GM20431 (cell line): ENCODE data around the gene MSI2.

ENCODE experiments used
- in situ Hi-C: fragments of 300-500 bp; cut with MseI, MboI; formaldehyde crosslinking; loops from one replicate; pipeline ENCODE4 v1.15.0; 2020; ENCODE audit warnings: low sequenced_read_pairs; ENCODE audit not compliant: unreplicated experiment

MSI2 gene

DNA sequence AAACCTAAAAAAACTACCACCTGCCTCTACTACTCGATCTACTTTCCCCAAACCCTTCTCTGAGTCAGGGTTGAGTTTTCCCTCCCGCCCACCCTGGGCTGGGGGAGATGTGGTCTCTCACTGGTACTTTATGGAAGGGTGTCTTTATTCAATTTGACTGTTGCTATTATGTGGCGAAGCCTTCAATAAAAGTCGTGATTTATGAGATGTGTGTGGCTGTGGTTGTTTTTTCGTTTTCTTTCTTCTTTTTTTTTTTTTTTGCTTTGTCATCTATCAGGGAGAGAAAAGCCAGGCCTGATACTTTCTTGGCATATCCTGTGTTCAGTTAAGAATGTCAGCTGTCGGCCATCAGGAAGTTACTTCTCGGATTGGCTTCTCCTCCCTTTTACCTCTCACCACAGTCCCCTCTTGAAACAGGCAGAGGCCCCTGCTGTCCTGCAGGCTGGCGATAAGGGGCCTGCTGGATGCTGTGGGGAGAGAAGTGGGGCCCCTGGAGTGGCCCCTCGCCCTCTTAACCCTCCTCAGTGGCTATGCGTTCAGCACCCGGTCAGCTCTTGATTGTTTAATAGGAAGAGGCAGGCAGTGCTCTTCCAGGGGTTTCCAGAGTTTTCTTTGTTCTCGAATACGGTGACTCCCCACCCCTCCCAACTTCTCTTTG, 123.0 kb downstream of the MSI2 start:
- in situ Hi-C loops, result no loop called here

DNA sequence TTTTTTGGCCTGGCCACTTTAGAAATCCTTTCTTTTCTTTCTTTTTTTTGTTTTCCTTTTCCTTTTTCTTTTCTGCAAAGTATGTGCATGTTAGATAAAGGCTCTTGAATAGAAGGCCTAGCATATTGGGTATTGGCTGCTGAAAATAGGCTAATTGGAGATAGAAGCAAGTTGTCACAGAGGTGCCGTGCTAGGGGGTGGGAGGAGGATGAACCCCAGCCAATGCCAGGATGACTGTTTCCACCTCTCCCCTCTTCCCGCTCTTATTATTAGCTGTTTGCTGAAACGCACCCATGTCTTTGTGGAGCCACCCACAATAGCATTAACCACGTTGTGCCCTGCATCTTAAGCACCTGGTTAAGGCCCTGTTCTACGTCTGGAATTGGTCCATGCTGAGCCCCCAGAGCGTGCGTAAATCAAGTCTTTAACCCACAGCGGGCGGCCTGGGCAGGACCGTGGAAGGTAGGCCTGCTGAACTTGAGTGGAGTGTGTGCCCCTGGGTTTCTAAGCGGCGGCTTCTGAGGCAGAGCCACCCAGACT, 123.6 kb downstream of the MSI2 start:
- in situ Hi-C loops, result no loop called here

DNA sequence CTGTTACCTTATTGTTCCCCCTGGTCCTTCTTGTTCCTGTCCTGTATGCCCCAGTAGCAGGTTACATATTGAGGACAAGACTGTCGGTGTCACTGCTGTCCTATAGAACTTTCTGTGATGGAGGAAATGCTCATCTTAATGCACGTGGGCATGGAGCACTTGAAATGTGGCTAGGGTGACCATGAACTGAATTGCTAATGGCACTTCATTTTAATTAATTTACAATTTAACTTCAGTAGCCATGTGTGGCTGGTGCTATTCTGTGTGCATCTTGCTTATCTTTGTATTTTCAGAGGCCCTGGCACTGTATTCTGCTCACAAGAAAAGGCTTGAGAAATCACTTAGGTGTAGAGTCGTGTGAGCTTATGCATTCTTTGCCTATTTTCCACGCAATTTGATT, 125.2 kb downstream of the MSI2 start:
- in situ Hi-C loops, result no loop called here

DNA sequence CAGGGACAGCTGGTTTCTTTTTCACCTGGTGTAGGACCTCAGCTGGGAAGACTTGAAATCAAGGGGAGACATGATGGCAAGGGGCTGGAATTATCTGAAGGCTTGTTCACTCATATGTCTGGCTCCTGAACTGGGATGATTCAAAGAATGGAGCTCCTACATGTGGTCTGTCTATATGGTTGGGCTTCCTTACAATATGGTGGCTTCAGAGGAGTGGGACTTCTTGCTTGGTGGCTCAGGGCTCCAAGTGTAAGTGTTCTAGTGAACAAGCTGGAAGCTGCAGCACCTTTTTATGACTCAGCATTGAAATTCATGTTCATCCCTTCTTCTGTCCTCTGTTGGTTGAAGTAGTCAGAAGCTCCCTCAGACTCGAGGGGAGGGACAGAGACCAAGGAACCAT, 127.9 kb downstream of the MSI2 start:
- in situ Hi-C loops, result no loop called here

DNA sequence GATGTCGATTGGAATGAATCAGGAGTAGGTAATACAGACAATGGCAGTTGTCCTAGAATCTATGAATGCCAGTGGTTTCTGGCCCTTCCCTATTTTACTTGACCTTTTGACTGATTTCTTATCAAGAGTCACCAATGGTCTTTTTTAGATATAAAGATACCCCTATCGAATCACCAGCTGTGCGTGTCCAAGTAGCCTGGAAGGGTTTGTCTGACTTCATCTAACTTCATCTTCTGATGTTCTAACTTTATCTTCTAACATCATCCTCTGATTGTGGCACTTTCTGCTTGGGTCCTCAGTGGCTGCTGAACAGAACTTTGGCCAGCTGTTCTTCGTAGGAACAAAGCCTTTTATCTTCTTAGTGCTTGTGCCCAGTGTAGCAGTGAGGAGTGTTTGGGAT, 129.7 kb downstream of the MSI2 start:
- in situ Hi-C loops, result no loop called here

DNA sequence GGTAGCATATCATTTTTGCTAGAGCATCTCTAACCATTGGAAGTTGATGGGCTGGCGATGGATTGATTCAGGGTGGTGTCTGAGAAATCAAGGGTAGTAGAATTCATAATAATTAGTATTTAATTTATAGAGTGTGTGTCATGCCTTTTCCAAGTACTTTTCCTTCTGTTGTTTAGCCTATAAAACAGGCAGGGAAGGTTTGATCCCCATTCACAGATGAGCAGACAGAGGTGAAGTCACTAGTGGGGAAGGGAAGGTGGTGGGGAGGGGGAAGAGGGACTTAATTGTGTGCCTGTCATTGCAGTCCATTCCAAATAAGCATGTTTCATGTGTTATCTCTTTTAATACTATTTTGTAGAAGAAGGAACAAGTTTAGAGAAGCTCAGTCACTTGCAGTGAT, 131.3 kb downstream of the MSI2 start:
- in situ Hi-C loops, result no loop called here

DNA sequence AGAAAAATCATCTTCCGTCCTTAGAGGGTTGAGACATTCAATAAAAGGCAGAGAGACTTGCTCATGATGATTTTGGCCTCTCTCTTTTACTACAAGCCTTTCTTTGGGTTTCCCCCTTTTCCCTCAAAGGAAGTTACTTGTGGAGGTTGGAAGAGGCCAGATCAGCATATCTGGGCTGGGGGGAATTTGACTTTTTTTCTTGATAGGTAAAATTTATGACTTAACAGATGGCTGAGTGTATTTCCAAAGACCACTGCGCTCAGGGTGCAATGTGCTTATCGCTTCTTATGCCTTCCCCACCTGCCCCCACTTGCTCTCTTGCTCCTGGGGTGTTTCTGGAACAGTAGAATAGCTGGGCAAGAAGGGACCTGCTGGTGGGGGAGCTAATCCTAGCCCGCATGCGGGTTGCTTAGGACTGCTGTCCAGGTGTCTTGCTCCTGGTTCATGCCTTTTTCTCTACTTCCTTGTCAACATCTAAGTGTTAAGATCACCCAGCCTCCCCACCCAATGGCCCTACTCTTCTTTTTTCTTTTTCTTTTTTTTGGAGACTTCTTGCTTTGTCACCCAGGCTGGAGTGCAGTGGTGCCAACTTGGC, 131.9 kb downstream of the MSI2 start:
- in situ Hi-C loops, result no loop called here

DNA sequence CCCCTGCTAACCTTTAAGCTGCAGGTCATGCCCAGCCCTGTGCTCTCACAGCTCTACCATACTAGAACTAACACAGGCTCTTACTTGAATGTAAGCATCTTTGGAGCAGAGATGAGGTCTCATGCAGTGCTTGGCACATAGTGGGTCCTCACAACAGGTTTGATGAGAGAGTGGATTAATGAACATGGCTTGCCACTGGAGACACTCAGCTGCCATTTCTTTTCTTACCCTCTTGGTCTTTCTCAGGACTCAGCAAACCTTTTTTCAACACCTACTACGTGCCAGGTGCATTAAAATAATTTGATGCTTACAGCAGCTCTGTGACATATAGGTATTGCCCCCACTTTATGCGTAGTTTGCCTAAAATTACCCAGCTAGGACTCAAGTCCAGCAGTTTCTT, 133.2 kb downstream of the MSI2 start:
- in situ Hi-C loops, result no loop called here

DNA sequence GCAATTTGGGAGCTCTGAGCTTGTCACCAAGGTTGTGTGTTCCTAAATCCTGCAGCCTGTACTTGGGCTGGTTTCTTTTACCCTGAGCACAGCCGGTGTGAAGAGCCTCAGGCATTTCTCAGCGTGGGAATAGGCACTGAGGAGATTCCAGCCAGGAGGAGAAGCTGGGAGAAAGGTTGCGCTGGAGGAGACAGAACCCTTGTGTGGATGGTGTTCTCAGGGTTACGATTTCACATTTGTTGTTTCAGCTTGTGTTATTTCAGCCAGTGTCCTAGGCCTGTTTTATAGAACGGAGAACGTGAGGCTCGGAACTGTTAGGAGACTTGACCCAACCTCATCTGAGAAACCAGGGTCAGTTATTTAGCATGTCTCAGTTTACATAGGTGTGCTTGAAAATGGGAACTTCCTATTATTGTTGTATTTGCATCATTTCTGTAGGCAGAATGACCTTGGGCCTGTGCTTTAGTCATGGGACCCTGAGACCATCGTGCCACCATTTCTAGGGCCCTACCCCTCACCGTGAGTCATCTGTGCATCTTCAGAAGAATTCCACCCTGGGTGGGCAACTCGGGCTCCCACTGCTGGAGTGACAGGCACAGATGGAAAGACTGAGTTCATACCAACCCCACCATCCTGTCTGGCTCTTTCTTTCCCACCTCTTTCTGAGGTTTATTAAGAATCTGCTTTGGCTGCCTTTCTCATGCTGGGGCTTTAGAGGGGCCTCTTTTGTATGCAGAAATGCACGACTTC, 134.9 kb downstream of the MSI2 start:
- in situ Hi-C loops, result no loop called here

DNA sequence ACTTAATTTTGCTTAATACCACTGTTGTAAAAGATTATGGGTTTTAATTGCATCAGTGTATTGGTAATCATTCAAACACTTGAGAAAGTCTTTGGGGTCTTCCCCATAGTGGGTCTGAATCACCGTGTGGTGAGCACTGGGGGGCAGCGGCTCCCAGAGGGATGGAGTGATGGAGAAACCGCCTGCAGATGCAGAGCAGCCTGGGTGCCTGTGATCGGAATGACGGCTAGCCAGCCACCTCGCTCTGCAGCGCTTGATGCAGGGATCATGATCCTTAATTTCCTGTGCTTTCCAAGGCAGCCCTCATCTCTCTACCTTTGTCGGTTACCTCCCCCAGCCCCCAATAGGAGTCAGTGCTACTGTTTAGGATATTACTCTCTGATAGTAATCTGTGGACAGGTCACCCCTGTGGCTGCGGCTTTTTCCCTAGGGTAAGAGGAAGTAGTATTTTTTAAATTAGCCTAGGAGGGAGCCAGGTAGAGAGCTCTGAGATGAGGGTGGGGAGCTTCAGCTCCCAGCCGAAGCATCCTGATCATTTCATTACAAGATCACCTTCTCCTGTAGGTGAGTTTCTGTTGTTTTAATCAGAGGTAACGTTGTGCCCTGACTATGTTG, 135.6 kb downstream of the MSI2 start:
- in situ Hi-C loops, result no loop called here

DNA sequence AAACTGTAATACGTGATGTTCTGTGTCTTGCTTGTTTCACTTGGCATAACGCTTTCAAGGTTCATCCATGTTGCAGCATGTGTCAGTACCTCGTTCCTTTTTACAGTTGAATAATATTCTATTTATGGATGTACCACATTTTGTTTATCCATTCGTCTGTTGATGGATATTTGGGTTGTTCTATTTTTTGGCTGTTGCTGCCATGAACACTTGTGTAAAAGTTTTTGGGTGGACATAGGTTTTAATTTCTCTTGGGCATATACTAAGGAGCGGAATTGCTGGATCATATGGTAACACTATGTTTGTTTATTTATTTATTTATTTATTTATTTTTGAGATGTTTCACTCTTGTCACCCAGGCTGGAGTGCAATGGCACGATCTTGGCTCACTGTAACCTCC, 137.0 kb downstream of the MSI2 start:
- in situ Hi-C loops, result no loop called here

DNA sequence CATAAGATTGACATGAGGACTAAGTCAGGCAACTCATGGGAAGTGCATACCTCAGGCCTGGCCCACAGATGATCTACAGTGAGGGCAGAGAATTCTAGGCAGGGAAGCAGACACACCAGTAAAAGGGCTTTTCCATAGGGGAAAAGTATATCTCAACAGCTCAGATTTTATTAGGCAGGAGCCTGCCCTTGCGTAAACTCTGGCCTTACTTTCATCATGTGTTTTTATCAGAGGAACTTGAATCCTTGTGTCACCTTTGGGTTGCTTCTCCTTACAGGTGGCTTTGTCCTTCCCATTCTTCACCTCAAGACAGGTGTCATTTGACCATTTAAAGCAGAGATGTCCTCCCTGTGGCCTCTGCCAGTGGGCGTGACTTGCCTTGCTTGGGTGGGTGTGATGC, 138.1 kb downstream of the MSI2 start:
- in situ Hi-C loops, result no loop called here

DNA sequence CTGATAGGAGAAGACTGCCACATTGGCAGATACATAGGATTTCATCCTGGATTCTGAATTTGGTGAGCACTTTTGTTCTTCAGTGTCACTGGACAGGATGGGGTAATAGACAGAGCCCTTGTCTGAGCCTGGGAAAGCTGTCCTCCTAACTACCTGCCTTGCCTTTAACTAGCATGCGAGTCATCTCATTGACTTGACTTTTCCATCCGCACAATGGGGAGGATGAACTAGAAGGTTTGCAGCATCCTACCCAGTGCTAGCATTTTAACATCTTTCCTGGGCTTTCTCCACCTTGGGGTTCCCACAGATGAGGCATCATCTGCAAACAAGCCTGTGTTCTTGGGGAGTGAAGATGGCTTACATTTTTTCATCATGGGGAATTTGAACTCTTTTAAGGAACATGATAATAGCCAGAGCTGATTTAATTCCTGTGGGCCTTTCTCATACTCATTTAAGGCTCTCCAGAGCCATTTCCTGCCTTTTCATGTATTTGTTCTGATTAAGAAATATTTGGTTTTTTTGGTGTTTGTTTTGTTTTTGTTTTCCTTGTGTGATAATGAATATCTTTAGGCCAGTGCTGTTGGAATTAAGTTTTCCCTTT, 139.5 kb downstream of the MSI2 start:
- in situ Hi-C loops, result no loop called here

DNA sequence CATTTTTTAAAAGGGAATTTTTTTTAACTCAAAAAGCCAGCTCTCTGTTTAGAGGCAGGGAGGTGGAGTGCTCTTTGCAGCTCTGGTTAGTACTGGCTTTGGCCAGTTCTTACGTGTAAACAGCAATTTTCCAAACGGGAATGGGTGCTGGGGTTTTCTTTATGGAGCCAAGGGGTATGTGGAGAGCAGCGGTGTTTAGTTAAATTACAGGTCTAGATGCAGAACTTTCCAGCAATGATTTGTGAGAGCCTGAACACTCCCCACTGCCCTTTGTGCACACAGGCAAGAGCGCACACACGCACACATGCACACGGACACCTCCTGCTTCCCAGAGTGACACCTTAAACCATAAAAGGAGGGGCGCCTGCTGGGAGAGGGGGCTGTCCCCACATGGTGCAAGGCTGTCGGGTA, 140.2 kb downstream of the MSI2 start:
- in situ Hi-C loops, result no loop called here

DNA sequence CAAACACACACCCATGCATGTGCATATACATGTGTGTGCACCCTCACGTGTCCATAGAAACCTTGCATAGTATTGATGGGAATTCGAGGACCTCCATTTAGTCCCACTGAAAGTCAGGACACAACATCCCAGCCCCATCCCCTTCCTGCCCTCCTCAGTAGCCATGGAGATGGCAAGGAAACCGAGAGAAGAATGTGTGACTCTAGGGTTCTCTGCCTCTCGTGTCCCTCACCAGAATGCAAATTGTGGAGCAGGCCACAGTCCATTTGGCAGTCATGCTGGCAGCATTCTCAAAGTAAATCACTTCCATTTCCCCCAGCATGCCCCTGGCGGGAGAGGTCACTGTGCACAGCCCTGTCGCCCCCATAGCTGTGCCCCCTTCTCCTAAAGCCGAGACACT, 141.1 kb downstream of the MSI2 start:
- in situ Hi-C loops, result no loop called here

DNA sequence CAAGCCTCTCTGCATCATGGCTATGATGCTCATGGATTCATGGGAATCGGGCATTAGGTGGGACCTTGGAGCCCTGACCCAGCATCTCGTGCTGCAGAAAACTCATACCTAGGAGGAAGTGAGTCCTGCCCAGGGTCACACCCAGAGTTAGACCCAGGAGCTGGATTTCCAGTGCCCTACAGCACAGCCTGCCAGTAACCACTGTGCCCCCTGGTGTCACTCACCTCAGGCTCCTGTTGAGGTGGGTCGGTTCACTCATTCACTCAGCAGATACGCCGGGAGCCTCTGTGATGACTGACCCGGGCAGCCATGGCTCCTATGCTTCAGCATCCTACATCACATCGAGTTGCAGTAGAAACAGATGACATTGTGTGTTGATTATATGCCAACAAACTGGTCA, 143.4 kb downstream of the MSI2 start:
- in situ Hi-C loops, result no loop called here

DNA sequence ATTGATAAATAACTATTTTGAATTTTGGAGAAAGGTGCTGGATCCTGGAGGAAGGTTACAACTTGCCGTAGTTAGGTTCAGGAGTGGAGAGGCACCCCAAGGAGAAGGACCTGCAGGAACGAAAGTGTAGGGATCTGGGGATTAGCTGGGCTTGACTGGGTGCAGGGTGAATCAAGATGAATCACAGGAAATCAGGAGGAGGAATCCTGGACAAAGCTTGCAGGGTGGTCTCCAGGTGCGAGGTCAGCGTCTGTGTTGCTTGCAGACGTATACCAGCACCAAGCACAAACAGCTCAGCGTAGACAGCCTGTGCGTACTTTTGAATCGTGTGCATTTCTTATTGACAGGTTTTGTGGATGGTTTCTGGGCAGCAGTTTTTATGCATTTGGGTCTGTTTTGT, 144.3 kb downstream of the MSI2 start:
- in situ Hi-C loops, result no loop called here

DNA sequence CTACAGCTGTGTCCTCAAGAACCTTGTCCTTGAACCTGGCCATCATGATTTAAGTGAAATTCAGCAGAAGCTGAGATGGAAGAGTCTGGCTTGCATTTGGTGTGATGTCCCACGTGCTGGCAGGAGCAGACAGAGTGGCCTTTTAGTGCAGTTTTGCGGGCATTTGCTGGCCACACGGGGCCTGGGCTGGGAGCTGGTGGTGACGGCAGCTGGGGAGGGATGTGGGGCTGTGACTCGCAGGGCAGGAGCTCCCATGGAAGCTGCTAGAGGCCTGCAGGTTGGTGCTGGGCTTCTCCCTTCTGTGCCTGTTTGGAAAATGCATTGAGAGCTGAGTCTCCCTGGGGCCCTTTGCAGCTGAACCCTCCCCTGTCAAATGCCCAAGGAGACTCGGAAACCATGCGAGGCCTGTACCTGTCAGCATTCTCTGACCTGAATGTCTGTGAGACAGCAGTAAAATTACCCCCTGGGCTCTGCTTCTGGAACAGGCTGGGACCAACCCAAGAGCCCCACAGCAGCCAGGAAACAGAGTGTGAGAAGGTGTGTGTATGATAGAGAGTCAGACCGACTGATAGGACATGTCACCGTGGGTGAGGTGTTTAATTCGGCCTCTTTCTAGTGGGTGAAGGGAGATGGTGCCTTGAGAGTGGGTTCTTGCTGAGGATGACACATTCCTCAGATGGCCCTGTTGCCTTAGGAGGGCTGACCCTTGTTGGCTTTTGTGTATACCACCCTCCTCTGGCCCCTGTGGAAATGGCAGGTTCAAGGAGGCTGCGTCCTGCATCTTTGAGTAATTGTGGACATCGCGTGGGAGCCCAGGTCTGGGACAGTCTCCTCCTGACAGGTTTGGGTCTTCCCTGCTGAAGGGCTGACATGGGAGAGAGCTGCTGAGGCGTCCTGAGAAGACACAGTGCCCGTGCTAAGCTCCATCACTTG, 145.5 kb downstream of the MSI2 start:
- in situ Hi-C loops, result no loop called here

DNA sequence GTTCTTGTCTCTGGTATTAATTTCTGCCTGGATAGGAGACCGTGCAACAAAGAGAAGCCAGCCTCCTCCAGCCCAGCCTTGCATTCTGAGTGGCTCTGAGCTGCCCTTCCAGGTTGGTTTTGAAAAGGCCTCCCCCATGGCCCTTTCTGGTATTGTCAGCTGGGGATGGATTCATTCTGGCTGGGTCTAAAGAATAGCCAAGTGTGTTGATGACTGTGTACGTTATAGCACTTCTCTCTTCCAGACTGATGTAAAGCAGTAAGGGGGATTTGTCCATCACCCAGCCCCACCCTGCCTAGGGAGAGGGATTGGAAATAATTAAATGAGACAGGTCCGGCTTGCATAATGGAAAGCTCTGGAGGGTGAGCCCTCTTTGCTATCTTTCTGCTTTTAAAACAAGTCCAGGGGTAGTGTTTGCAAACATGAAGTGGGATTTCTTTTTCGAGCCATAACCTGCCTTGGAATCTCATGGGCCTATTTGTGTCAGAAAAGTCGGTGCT, 146.4 kb downstream of the MSI2 start:
- in situ Hi-C loops, result no loop called here
